MG63 (cell line): ENCODE results near the gene CUEDC1. TPM values are rescaled to one million over a fixed set of nuclear protein-coding genes. Genes with fewer than 3 reads are reported as not detected.
A peak's percentile ranks its signal among the peaks of the same experiment; 100 is the strongest.
"Not testable (repeated sequence)": the region's sequence is repeated elsewhere in the genome, so short reads cannot be mapped to it uniquely, and the experiment has no call there.

Experiments used
- DNase-seq: peaks from one replicate; pipeline ENCODE4 v3.0.0-alpha.2; 2020
- H3K27me3 ChIP-seq: fragments of 250-450 bp; sonication (Bioruptor Pico); 2 replicates; pipeline ENCODE4 v1.5.1; 2020; ENCODE audit warnings: mild to moderate bottlenecking, moderate library complexity
- H3K36me3 ChIP-seq: fragments of 250-450 bp; sonication (Bioruptor Pico); 2 replicates; pipeline ENCODE4 v1.5.1; 2020; ENCODE audit warnings: mild to moderate bottlenecking, moderate library complexity
- H3K4me3 ChIP-seq: fragments of 250-450 bp; sonication (Bioruptor Pico); 2 replicates; pipeline ENCODE4 v1.5.1; 2020; ENCODE audit warnings: mild to moderate bottlenecking, moderate library complexity
- H3K9me3 ChIP-seq: fragments of 250-450 bp; sonication (Bioruptor Pico); 2 replicates; pipeline ENCODE4 v1.5.1; 2020; ENCODE audit warnings: mild to moderate bottlenecking, moderate library complexity
- total RNA-seq: library from RNA; depleted of rRNA; stranded (reverse); fragments of >200 nt; shearing (Covaris generic); gene quantifications from 2 replicates; pipeline ENCODE4 v1.2.3, GENCODE V29; 2014; ENCODE audit warnings: low replicate concordance

Gene CUEDC1
- total RNA-seq, 1 experiment from 2014 or later: 10.2 TPM

DNA sequence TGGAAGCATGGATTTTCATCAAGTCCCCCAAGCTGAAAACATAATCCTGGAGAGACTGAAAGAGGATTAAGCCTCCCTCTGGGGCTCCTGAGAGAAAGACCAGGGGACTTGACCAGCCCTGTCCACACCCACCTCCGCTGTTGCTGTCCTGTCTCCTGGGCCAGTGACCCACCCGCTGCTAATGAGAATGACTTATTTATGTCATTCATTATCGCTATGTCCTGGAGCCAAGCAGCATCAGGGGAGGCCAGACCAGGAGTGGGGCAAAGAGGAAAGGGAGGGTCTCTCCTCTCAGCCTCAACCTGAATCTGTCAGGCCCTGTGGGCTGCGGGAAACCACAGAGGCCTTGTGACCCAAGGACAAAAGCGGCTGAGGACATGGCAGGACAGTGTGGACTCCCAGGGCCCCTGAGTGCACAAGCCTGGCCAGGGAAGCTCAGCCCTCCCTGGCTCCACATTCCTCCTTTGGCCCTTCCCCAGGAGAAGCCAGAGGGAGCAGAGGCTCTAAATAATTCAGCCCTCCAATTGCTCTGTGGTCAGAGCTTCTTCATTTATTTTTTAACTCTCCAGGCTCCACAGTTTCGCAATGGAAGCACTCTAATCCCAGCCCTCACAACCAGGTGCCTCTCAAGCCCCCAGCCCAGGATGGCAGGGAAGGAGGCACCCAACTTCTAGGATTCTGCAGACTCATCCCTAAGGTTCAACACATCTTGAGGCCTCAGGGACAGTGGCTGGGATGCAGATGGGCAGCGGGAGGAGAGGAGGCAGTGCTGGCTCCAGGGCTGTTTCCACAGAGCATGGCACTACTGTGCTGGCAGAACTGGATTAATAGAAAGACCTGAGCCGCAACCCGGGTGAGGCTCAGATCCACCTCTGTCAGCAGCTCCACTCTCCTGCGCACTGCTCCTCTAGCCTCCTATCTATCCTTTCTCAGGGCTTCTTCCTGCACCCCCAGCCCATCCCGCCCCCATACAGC is 19.1 kb downstream of the CUEDC1 start:
- Histone ChIP-seq H3K36me3 (no peaks in the 10 kb centered on the region), H3K27me3 (no peaks in the 10 kb centered on the region), H3K9me3 (no peaks in the 10 kb centered on the region), H3K4me3 (no peak overlapping the region)
- DNase-seq: peak; percentile 57

DNA sequence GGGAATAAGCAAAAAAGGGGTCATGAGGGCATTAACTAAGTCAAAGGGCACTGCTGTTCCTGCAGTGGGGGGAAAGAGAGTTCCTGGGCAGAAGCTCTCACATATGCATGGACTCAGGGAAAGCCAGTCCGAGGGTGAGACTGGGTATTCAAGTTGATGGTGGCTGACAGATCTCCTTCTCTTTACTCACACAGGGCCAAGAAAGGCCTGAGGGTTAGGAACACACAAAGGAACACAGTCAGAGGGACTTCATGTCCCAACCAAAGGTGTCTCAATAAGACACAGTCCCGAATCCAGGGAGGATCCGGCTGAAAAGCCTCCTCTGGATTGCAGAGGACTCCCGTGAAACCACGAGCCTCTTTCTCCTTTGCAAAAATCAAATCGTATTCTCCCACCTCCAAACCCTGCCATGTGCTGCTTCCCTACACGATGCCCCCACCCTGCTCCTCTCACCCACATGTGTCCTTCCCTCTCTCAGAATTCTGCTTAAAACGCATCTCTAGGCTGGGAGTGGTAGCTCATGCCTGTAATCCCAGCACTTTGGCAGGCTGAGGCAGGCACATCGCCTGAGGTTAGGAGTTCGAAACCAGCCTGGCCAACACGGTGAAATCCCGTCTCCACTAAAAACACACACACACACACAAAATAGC is 23.6 kb downstream of the CUEDC1 start:
- no peak overlapping the region for H3K4me3 ChIP-seq
- H3K27me3 ChIP-seq: no peaks in the 10 kb centered on the region
- no peaks in the 10 kb centered on the region for H3K36me3 ChIP-seq
- DNase-seq: no peak
- H3K9me3 ChIP-seq: no peaks in the 10 kb centered on the region

GRCh38 chr17:57930239-57930638 is 25.0 kb downstream of the CUEDC1 start:
- Histone ChIP-seq H3K27me3 (no peaks in the 10 kb centered on the region), H3K9me3 (no peaks in the 10 kb centered on the region), H3K4me3 (no peak overlapping the region), H3K36me3 (0 out of 2 replicates have a peak, but pooled peaks cover 6% of the 10 kb centered on the region)
- no peak for DNase-seq

- no peak overlapping the region for H3K4me3 ChIP-seq
- DNase-seq: no peak
- H3K27me3 ChIP-seq: no peaks in the 10 kb centered on the region
Observed at GRCh38 chr17:57929386-57929785, 25.8 kb downstream of the CUEDC1 start.

DNA sequence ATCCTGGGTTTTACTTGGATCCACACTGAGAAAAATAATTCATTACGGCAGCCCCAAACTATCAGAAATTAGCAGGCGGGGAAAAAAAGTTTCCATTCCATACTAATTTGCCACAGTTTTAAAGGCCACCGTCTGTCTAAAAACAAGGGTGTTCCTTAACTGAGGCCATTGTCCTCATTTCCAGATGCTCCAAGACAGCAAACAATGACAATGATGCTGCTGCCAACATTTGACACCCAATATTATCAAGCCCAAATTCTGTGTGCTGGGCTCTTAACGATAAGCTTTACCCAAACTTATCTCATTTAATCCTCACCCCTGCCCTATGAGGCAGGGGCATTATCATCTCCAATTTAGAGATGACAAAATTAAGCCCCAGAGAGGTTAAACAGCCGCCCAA is 26.3 kb downstream of the CUEDC1 start:
- DNase-seq: no peak

More at GRCh38 chr17:57929386-57929785, 25.8 kb downstream of the CUEDC1 start:
- H3K9me3 ChIP-seq: no peaks in the 10 kb centered on the region
- H3K36me3 ChIP-seq: peaks cover 8% of the 10 kb centered on the region; the same call in 1 of the 2 replicates

GRCh38 chr17:57927048-57927723 is 28.0 kb downstream of the CUEDC1 start:
- DNase-seq: peak; percentile 84

More for the DNA sequence above, 26.3 kb downstream of the CUEDC1 start:
- Histone ChIP-seq H3K36me3 (peaks cover 8% of the 10 kb centered on the region; the same call in 1 of the 2 replicates), H3K4me3 (no peak overlapping the region), H3K9me3 (no peaks in the 10 kb centered on the region), H3K27me3 (no peaks in the 10 kb centered on the region)

DNA sequence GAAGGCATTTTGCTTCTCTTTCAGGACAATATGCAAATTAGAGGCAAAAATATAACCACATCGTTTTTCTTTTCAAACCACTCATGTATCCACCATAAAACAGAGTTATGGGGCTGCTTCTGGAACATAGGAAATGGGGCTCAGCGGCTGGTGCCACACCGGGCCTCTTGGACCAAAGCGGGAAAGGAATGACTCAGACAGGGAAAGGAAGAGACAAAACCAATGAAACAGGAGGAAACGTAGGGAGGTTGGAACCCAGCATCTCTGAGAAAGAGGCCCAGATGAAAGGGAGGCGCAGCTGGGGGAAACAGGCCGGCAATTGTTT is 28.5 kb downstream of the CUEDC1 start:
- Histone ChIP-seq H3K4me3 (no peak overlapping the region), H3K27me3 (no peaks in the 10 kb centered on the region), H3K9me3 (no peaks in the 10 kb centered on the region), H3K36me3 (peaks cover 8% of the 10 kb centered on the region; the same call in 1 of the 2 replicates)
- DNase-seq: no peak

More at GRCh38 chr17:57927048-57927723, 28.0 kb downstream of the CUEDC1 start:
- H3K4me3 ChIP-seq: no peak overlapping the region
- H3K36me3 ChIP-seq: peaks cover 8% of the 10 kb centered on the region; the same call in 1 of the 2 replicates
- H3K9me3 ChIP-seq: no peaks in the 10 kb centered on the region
- no peaks in the 10 kb centered on the region for H3K27me3 ChIP-seq

GRCh38 chr17:57925361-57925990 is 29.7 kb downstream of the CUEDC1 start:
- peaks cover 8% of the 10 kb centered on the region; the same call in 1 of the 2 replicates for H3K36me3 ChIP-seq
- H3K4me3 ChIP-seq: no peak overlapping the region
- no peaks in the 10 kb centered on the region for H3K27me3 ChIP-seq
- DNase-seq: no peak
- H3K9me3 ChIP-seq: no peaks in the 10 kb centered on the region

GRCh38 chr17:57924677-57925076 is 30.5 kb downstream of the CUEDC1 start:
- no peak for DNase-seq
- H3K36me3 ChIP-seq: peaks cover 12% of the 10 kb centered on the region; the same call in 1 of the 2 replicates
- no peaks in the 10 kb centered on the region for H3K27me3 ChIP-seq
- no peak overlapping the region for H3K4me3 ChIP-seq
- H3K9me3 ChIP-seq: no peaks in the 10 kb centered on the region

DNA sequence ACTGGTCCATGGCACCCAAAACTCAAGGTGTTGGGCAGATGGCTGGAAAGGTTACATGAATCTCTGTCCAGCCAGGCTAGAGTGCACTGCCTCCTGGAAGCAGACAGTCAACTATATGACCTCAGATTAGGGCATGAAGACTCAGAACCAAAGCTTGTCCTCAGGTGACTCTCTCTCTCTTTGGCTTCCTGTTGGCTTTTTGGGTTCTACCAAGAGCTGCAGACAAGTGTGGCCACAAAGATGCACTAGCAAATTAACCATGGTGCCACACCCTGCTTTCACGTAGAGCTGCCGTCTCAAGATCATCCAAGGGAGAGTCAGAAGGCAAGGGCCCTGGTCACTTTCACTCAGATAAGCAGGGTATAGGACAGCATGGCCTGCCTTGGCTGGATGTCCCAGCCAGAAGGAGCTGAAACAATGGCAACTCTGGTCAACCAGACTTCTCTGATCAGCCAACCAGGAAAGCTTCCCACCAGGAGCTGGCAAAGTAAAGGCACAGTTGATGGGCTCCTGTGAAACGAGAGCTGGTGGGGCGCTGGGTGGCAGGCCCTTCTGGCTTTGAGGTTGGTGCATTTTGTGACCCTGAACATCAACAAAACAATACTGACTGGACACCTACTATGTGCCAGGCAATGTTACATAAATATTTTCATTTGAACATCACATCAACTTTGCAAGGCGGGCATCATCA is 31.9 kb downstream of the CUEDC1 start:
- DNase-seq: no peak
- H3K9me3 ChIP-seq: no peaks in the 10 kb centered on the region
- H3K4me3 ChIP-seq: no peak overlapping the region
- no peaks in the 10 kb centered on the region for H3K27me3 ChIP-seq
- peaks cover 12% of the 10 kb centered on the region; the same call in 1 of the 2 replicates for H3K36me3 ChIP-seq

GRCh38 chr17:57922745-57923144 is 32.5 kb downstream of the CUEDC1 start:
- H3K4me3 ChIP-seq, H3K9me3 ChIP-seq, DNase-seq, H3K27me3 ChIP-seq: not testable (repeated sequence)
- H3K36me3 ChIP-seq: peaks cover 13% of the 10 kb centered on the region; the same call in 1 of the 2 replicates

GRCh38 chr17:57920916-57921703 is 34.1 kb downstream of the CUEDC1 start:
- H3K27me3 ChIP-seq: no peaks in the 10 kb centered on the region
- no peak for DNase-seq

GRCh38 chr17:57919918-57920317 is 35.3 kb downstream of the CUEDC1 start:
- Histone ChIP-seq H3K36me3 (peaks cover 8% of the 10 kb centered on the region; the same call in 1 of the 2 replicates), H3K27me3 (no peaks in the 10 kb centered on the region), H3K9me3 (no peaks in the 10 kb centered on the region), H3K4me3 (no peak overlapping the region)
- DNase-seq: no peak

More at GRCh38 chr17:57920916-57921703, 34.1 kb downstream of the CUEDC1 start:
- Histone ChIP-seq H3K4me3 (no peak overlapping the region), H3K36me3 (peaks cover 13% of the 10 kb centered on the region; the same call in 1 of the 2 replicates), H3K9me3 (no peaks in the 10 kb centered on the region)

DNA sequence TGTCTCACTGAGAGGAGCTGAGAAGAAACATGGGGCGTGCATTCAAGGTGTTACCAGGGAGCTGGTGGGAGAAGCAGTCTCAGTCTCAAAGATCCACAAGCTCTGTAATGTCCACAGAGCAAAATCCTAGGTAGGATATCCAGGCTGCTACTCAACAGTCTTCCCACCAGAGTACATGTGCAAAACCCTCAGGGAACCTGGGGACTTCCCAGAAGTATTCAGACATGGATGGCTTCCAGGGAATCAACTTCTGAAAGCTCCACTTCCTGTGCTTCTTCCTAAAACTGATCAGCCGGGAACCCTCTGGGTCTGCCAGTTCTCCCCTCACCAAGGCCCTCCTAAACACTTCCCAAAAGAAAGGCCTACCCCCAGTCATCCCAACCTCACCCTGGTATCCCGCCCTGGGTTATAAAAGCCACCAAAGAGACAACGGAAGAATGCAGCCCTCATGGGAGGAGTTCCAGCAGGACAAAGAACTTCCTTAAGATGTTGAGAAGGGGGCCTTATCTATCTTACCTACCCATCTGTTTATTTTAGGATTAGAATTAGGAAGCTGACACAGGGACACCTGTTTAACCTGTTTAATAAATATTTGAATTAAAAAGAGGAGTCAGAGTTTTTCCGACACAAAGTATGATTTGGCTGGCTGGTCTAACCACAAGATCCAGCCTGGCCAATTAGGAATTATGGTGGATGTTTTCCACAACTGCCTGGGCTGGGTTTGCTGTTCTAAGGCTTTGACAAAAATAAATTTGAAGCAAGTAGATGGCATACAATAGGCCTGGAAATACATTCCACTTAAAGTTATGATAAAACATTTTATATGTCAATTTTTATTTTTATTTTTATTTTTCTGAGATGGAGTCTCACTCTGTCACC is 37.0 kb downstream of the CUEDC1 start:
- Histone ChIP-seq H3K36me3 (peaks cover 6% of the 10 kb centered on the region; the same call in 1 of the 2 replicates), H3K27me3 (no peaks in the 10 kb centered on the region), H3K9me3 (no peaks in the 10 kb centered on the region), H3K4me3 (no peak overlapping the region)
- DNase-seq: peak; percentile 43
